Lower leg skin (tissue), 3 donors: ENCODE results near the gene DRC7.
"Not testable (repeated sequence)": the region's sequence is repeated elsewhere in the genome, so short reads cannot be mapped to it uniquely, and the experiment has no call there.

Source experiments
- POLR2A ChIP-seq, 2 donors: fragments of 450-650 bp; IDR thresholded peaks; one replicate each; pipeline ENCODE4 v1.6.1; 2016 to 2017; ENCODE audit warnings: antibody characterized with exemption in 2 of 2, mild to moderate bottlenecking in 1 of 2, moderate library complexity in 1 of 2
- TF ChIP-seq, protein P1 (sequence below), 3 donors: fragments of 450-650 bp; IDR thresholded peaks; one replicate each; pipeline ENCODE4 v1.5.1; 2016; ENCODE audit warnings: antibody characterized with exemption in 3 of 3, mild to moderate bottlenecking in 3 of 3, moderate library complexity in 2 of 3

DNA sequence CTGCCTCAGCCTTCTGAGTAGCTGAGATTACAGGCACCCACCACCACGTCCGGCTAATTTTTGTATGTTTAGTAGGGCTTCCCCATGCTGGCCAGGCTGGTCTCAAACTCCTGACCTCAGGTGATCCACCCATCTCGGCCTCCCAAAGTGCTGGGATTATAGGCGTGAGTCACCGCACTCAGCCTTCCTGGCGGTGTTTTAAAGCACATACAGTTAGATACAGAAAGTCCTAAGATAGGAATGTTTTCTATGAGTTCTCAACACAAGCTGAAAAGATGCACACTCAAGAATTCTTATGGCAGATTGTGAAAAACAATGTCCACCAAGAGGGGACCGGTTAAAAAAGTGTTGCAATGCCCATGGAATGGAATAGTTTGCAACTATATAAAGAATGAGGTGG lies 23.2 kb upstream of the DRC7 start:
- not testable (repeated sequence) for TF ChIP-seq POLR2A (IDR thresholded peaks at IDR 0.05)
- TF ChIP-seq, protein P1, sequence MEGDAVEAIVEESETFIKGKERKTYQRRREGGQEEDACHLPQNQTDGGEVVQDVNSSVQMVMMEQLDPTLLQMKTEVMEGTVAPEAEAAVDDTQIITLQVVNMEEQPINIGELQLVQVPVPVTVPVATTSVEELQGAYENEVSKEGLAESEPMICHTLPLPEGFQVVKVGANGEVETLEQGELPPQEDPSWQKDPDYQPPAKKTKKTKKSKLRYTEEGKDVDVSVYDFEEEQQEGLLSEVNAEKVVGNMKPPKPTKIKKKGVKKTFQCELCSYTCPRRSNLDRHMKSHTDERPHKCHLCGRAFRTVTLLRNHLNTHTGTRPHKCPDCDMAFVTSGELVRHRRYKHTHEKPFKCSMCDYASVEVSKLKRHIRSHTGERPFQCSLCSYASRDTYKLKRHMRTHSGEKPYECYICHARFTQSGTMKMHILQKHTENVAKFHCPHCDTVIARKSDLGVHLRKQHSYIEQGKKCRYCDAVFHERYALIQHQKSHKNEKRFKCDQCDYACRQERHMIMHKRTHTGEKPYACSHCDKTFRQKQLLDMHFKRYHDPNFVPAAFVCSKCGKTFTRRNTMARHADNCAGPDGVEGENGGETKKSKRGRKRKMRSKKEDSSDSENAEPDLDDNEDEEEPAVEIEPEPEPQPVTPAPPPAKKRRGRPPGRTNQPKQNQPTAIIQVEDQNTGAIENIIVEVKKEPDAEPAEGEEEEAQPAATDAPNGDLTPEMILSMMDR (IDR thresholded peaks at IDR 0.05): not testable (repeated sequence)
